Breast epithelium (tissue), 4 donors: ENCODE measurements around the gene S100A10. TPM values are rescaled to one million over a fixed set of nuclear protein-coding genes. Genes with fewer than 3 reads are reported as not detected.

Experiments used
- DNase-seq, 2 donors: peaks; one replicate each; pipeline ENCODE4 v3.0.0-alpha.2; 2019; ENCODE audit warnings: low spot score in 2 of 2
- H3K27ac ChIP-seq, 2 donors: fragments of 200-600 bp; sonication (generic) in 1 of 2; one replicate each; pipeline ENCODE4 v1.5.1; 2016 to 2019; ENCODE audit warnings: mild to moderate bottlenecking in 1 of 2
- H3K27me3 ChIP-seq, 2 donors: fragments of 200-600 bp; sonication (generic) in 1 of 2; one replicate each; pipeline versions ENCODE4 v1.5.1 to v1.6.0; 2017 to 2019; ENCODE audit warnings: control low read depth in 1 of 2, mild to moderate bottlenecking in 1 of 2
- H3K36me3 ChIP-seq: fragments of 200-600 bp; one replicate; pipeline ENCODE4 v1.5.1; 2019
- H3K4me1 ChIP-seq, 2 donors: fragments of 200-600 bp; sonication (generic); one replicate each; pipeline ENCODE4 v1.5.1; 2016 to 2019; ENCODE audit warnings: control low read depth in 1 of 2
- H3K4me3 ChIP-seq, 3 donors: fragments of 200-600 bp; sonication (generic); 1 replicate in 2 of 3; 2 replicates in 1 of 3; pipeline ENCODE4 v1.5.1; 2016 to 2019; ENCODE audit warnings: mild to moderate bottlenecking in 3 of 3, moderate library complexity in 2 of 3
- H3K9me3 ChIP-seq, 2 donors: fragments of 200-600 bp; sonication (generic) in 1 of 2; one replicate each; pipeline ENCODE4 v1.5.1; 2016 to 2019; ENCODE audit warnings: control low read depth in 1 of 2
- CTCF ChIP-seq, 3 donors: fragments of 450-650 bp; IDR thresholded peaks; one replicate each; pipeline ENCODE4 v1.5.1; 2016 to 2017; ENCODE audit warnings: antibody characterized with exemption in 3 of 3, mild to moderate bottlenecking in 3 of 3, moderate library complexity in 3 of 3
- POLR2A ChIP-seq: fragments of 450-650 bp; IDR thresholded peaks from one replicate; pipeline ENCODE4 v1.6.1; 2016; ENCODE audit warnings: antibody characterized with exemption, mild to moderate bottlenecking, moderate library complexity
- POLR2AphosphoS5 ChIP-seq, 3 donors: sonication (generic); formaldehyde crosslinking; IDR thresholded peaks; one replicate each; pipeline ENCODE4 v1.6.1; 2017; ENCODE audit warnings: antibody characterized with exemption in 3 of 3
- intact Hi-C: fragments of 100-400 bp; cut with DNase I; formaldehyde crosslinking; loops from one replicate; pipeline ENCODE4 v1.15.1; 2023; ENCODE audit warnings: low total_unique reads
- total RNA-seq, 3 donors: library from RNA; depleted of rRNA; stranded (reverse); fragments of >200 nt; gene quantifications; one replicate each; pipeline ENCODE4 v1.1.0, GENCODE V29; 2016

The S100A10 gene
- total RNA-seq, 3 donors from 2014 or later = 70.4 to 156 (median 84.9) TPM

DNA sequence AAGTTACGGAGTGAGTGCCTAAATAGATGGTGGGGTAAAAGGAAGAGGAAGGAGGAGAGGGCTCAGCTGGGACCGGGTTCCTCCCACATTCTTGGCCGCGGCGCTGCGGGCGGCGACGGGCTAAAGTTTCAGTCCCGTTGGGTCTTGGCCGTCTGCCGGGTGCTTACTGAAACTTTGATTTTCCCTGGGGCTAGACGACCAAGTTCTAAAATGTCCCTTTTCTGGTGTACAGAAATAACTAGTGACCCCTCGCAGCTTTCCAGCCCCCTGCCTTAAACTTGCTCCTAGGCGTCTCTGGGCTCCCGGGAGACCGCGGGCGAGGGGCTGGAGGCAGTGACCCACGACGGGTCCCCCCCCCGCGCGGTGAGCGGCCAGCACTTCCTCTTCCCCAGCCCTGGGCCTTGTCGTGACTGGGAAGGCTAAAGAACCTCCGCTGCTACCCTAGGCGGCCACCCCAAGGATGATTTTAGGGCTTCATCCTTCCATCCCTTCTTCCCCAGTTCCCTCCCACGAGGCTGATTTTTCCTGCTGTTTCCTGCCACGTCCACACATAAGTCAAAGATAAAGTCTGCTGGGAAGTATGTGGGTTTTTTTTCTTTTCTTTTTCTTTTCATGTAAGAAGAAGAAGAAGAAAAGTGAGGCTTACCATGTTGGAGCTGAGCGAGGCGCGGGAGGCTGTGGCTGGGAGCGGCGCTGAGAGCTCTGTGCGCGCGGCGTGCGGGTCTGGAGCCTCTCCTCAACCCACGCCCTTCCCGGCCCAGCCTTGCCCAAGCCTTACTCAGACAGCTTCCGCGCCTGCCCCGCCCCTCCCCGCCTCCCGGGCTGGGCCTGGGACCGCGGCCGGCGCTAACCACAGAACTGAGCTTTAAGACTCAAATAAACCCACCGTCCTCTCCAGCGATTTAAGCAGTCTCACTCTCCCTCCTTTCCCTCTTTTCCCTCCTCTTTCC, 42.9 kb upstream of the S100A10 start, which contains the start of gene S100A11:
TSS of gene S100A11 (minus strand) at position 738 of the 950 bp plus-strand sequence. CDS start at position 649, 89 bp downstream.
- H3K27ac ChIP-seq = peak within 1 kb of the TSS; percentile 96 to 97
- H3K4me1 ChIP-seq = peaks cover 0 to 6% of the 10 kb centered on the region in 2 donors
- no peaks in the 10 kb centered on the region for H3K9me3 ChIP-seq
- TF ChIP-seq POLR2A (peak; percentile 90), CTCF (IDR thresholded peaks at IDR 0.05) (no peak), POLR2AphosphoS5 (IDR thresholded peaks at IDR 0.05) (peak; percentile 74 to 88 (median 86))
- intact Hi-C loops = no loop called here
- H3K4me3 ChIP-seq = peak within 1 kb of the TSS; percentile 72 to 88 (median 88)
- DNase-seq = peak; percentile 91 to 92
- H3K36me3 ChIP-seq = no peaks in the 10 kb centered on the region
- no peaks in the 10 kb centered on the region for H3K27me3 ChIP-seq

DNA sequence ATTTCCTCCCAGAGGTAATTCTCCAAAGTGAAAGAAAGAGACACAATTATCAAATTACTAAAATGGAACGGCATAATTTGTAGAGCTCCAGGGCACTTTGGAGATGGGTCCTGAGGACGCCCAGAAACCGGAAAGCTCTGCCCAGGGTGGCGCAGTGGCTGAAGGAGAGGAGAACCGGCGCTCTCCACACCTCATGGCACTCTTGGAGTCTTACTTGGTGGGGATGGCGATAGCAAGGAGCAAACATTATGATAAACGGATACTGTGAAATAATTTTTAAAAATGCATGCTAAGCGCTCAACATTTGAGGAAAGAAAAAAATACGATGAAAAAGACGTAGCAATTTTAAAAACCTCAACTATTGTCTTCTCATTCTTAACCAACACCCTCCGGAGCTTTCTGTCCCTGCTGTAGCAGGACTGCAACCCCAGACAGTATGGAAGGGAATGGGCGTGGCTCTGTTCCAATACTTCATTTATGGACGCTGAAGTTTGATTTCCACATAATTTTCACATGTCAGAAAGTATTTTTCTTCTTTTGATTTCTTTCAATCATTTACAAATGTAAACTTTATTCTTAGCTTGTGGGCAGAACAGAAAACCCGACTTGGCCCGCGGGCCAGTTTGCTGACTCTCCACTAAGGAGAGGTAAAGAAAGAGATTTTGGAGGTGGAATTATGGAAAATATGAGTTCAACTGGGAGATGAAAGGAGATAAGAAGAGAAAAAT, 42.0 kb upstream of the S100A10 start:
- DNase-seq = peak in 1 of 2 donors; percentile 42
- no peaks in the 10 kb centered on the region for H3K36me3 ChIP-seq
- no peak for TF ChIP-seq POLR2AphosphoS5 (IDR thresholded peaks at IDR 0.05)
- no peak for TF ChIP-seq POLR2A
- TF ChIP-seq CTCF (IDR thresholded peaks at IDR 0.05) = no peak
- peaks cover 0 to 6% of the 10 kb centered on the region in 2 donors for H3K4me1 ChIP-seq
- no peaks in the 10 kb centered on the region for H3K9me3 ChIP-seq
- H3K27ac ChIP-seq = peak overlapping the region; percentile 96 to 97
- no peaks in the 10 kb centered on the region for H3K27me3 ChIP-seq
- intact Hi-C loops = no loop called here
- peak overlapping the region; percentile 72 to 88 (median 88) for H3K4me3 ChIP-seq

- Histone ChIP-seq H3K27ac (peak overlapping the region; percentile 96 to 97), H3K4me1 (peaks cover 0 to 6% of the 10 kb centered on the region in 2 donors), H3K36me3 (no peaks in the 10 kb centered on the region), H3K4me3 (peak overlapping the region; percentile 72 to 88 (median 88)), H3K9me3 (no peaks in the 10 kb centered on the region), H3K27me3 (no peaks in the 10 kb centered on the region)
- peak; percentile 35 to 57 (median 56) for TF ChIP-seq CTCF (IDR thresholded peaks at IDR 0.05)
- no peak for TF ChIP-seq POLR2A
- no peak for DNase-seq
- intact Hi-C loops = no loop called here
Measured at GRCh38 chr1:152034654-152035538, 41.2 kb upstream of the S100A10 start.

DNA sequence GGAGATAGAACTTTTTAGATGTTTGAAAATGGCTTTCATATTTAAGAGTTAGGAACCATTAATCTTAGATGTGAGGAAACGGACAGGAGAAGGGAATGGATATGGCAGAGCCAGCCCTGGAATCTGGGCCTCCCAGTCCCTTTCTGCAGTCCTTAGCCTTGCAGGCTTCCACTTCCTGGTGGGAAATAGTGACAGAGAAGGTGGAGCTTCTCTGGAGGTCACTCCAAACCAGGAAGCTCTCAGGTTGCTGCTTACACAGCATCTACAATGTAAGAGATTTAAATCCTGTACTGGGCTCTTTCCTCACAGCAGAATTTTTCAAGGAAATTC, 40.6 kb upstream of the S100A10 start:
- Histone ChIP-seq H3K27ac (peak overlapping the region; percentile 96 to 97), H3K9me3 (no peaks in the 10 kb centered on the region), H3K4me1 (peaks cover 0 to 6% of the 10 kb centered on the region in 2 donors), H3K27me3 (no peaks in the 10 kb centered on the region), H3K36me3 (no peaks in the 10 kb centered on the region), H3K4me3 (peak overlapping the region; percentile 72 to 88 (median 88))
- DNase-seq = no peak
- intact Hi-C loops = no loop called here
- no peak for TF ChIP-seq POLR2AphosphoS5 (IDR thresholded peaks at IDR 0.05)
- no peak for TF ChIP-seq POLR2A
- TF ChIP-seq CTCF (IDR thresholded peaks at IDR 0.05) = no peak
